Caco-2 (cell line): Measurements from ENCODE around the gene ASB3. TPM values are rescaled to one million over a fixed set of nuclear protein-coding genes. Genes with fewer than 3 reads are reported as not detected.
A peak's percentile ranks its signal among the peaks of the same experiment; 100 is the strongest.

Experiments
- BruUV-seq: library from RNA; stranded (reverse); fragments of 400-500 nt; replicated peaks from 2 replicates; lab custom pipeline; 2021; lab: Mats Ljungman, UMichigan
- CTCF ChIA-PET: fragments of 300-600 bp; sonication (Branson Sonifier 250); formaldehyde crosslinking; loops from one replicate; lab custom pipeline; 2022; ENCODE audit warnings: antibody characterized with exemption; lab: Charles Lee
- POLR2A ChIA-PET: fragments of 300-600 bp; sonication (Branson Sonifier 250); formaldehyde crosslinking; loops from one replicate; lab custom pipeline; 2022; ENCODE audit warnings: antibody characterized with exemption; lab: Charles Lee
- DNase-seq, 2 experiments: peaks; one replicate each; pipeline versions ENCODE4 v3.0.0 to v3.0.0-alpha.2; 2020 to 2022
- H3K27me3 ChIP-seq: replicated peaks from 2 replicates; pipeline ENCODE4 v1.6.0; 2011; ENCODE audit warnings: low read length; ENCODE audit not compliant: control insufficient read depth, insufficient read depth
- H3K36me3 ChIP-seq: 2 replicates; pipeline ENCODE4 v1.5.1; 2011; ENCODE audit warnings: low read length; ENCODE audit not compliant: control insufficient read depth, insufficient read depth
- H3K4me1 ChIP-seq: fragments of 250-450 bp; sonication (Bioruptor Pico); 2 replicates; pipeline ENCODE4 v1.5.1; 2020; ENCODE audit warnings: mild to moderate bottlenecking
- H3K4me3 ChIP-seq: 2 replicates; pipeline ENCODE4 v1.5.1; 2011; ENCODE audit warnings: low read depth, mild to moderate bottlenecking, control low read depth, low read length
- H3K9me3 ChIP-seq: fragments of 250-450 bp; sonication (Bioruptor Pico); 2 replicates; pipeline ENCODE4 v1.5.1; 2020; ENCODE audit warnings: mild to moderate bottlenecking, moderate library complexity
- H3K27ac Mint-ChIP-seq: one replicate; pipeline ENCODE4 v1.8.0; 2022; ENCODE audit warnings: mixed read lengths; ENCODE audit not compliant: unreplicated experiment
- H3K27me3 Mint-ChIP-seq: one replicate; pipeline ENCODE4 v1.8.0; 2022; ENCODE audit warnings: mixed read lengths; ENCODE audit not compliant: insufficient read depth, unreplicated experiment
- H3K36me3 Mint-ChIP-seq: one replicate; pipeline ENCODE4 v1.8.0; 2022; ENCODE audit warnings: mild to moderate bottlenecking, mixed read lengths; ENCODE audit not compliant: insufficient read depth, unreplicated experiment
- H3K4me1 Mint-ChIP-seq: one replicate; pipeline ENCODE4 v1.8.0; 2022; ENCODE audit warnings: low read depth, mixed read lengths; ENCODE audit not compliant: unreplicated experiment
- H3K4me3 Mint-ChIP-seq: one replicate; pipeline ENCODE4 v1.8.0; 2022; ENCODE audit warnings: mild to moderate bottlenecking, moderate library complexity, mixed read lengths; ENCODE audit not compliant: unreplicated experiment
- H3K9me3 Mint-ChIP-seq: one replicate; pipeline ENCODE4 v1.8.0; 2022; ENCODE audit warnings: mixed read lengths; ENCODE audit not compliant: unreplicated experiment
- CTCF ChIP-seq, 2 experiments: fragments of 200-600 bp in 1 of 2; IDR thresholded peaks; 1 replicate in 1 of 2; 2 replicates in 1 of 2; pipeline versions ENCODE4 v1.5.1 to v1.8.0; 2011 to 2022; ENCODE audit warnings: antibody characterized with exemption in 1 of 2, control low read depth in 1 of 2, inconsistent platforms in 1 of 2, low read depth in 1 of 2, low read length in 1 of 2, mild to moderate bottlenecking in 1 of 2, moderate library complexity in 1 of 2; ENCODE audit not compliant: insufficient read depth in 1 of 2, severe bottlenecking in 1 of 2, unreplicated experiment in 1 of 2
- intact Hi-C: fragments of 100-400 bp; cut with micrococcal nuclease; formaldehyde crosslinking; loops from one replicate; pipeline ENCODE4 v1.10.0; 2022; ENCODE audit not compliant: unreplicated experiment
- total RNA-seq: library from RNA; stranded (reverse); gene quantifications from 2 replicates; pipeline ENCODE4 v1.2.3, GENCODE V29; 2022

ASB3 gene
- total RNA-seq, 1 experiment from 2014 or later, result 12.9 TPM

- no peak for TF ChIP-seq CTCF (IDR thresholded peaks at IDR 0.05; ENCODE audit: insufficient read depth in 1 of 2, low read depth in 1 of 2, low read length in 1 of 2, severe bottlenecking in 1 of 2, unreplicated experiment in 1 of 2)
- no peaks in the 10 kb centered on the region for H3K27me3 Mint-ChIP-seq
- Histone ChIP-seq H3K4me3 (no peak overlapping the region), H3K27me3 (no peaks in the 10 kb centered on the region), H3K9me3 (no peaks in the 10 kb centered on the region), H3K36me3 (no peaks in the 10 kb centered on the region), H3K4me1 (no peaks in the 10 kb centered on the region)
- no peaks in the 10 kb centered on the region for H3K4me1 Mint-ChIP-seq
- no peak for DNase-seq
- no TSS peak for BruUV-seq
- H3K9me3 Mint-ChIP-seq, result no peaks in the 10 kb centered on the region
- intact Hi-C loops, result no loop called here
- ChIA-PET CTCF (no interaction called here), POLR2A (no interaction called here)
- no peak overlapping the region for H3K27ac Mint-ChIP-seq
- no peak overlapping the region for H3K4me3 Mint-ChIP-seq
- H3K36me3 Mint-ChIP-seq, result peaks cover 8% of the 10 kb centered on the region
Observed at GRCh38 chr2:53793261-53793660, 6.5 kb upstream of the ASB3 start.

- peak in 1 of 2 experiments; percentile 6 for DNase-seq
- intact Hi-C loops, result loop anchor here (2.0 kb wide), 1 partner anchor 35 kb away; no protein-coding TSS in a partner anchor
- no peaks in the 10 kb centered on the region for H3K9me3 Mint-ChIP-seq
Observed at GRCh38 chr2:53787614-53788289, 999 bp upstream of the ASB3 start.

GRCh38 chr2:53786352-53786704 lies 425 bp downstream of the ASB3 start:
- Histone ChIP-seq H3K36me3 (no peaks in the 10 kb centered on the region; the same call in 1 of the 2 replicates), H3K27me3 (no peaks in the 10 kb centered on the region), H3K4me1 (no peaks in the 10 kb centered on the region), H3K4me3 (peak overlapping the region; percentile 84), H3K9me3 (no peaks in the 10 kb centered on the region)
- CTCF ChIA-PET, result interaction anchor here (1.6 kb wide), 1 partner anchor 18 kb away, joined by 4 read pairs; the partner anchor contains the start of gene CHAC2
- intact Hi-C loops, result loop anchor here (1.0 to 2.0 kb wide), 2 partner anchors 19 to 36 kb away; partner anchors contain the start of gene CHAC2
- no peaks in the 10 kb centered on the region for H3K27me3 Mint-ChIP-seq
- peak overlapping the region; percentile 96 for H3K4me3 Mint-ChIP-seq
- H3K36me3 Mint-ChIP-seq, result no peaks in the 10 kb centered on the region
- no peak for TF ChIP-seq CTCF (IDR thresholded peaks at IDR 0.05; ENCODE audit: insufficient read depth in 1 of 2, low read depth in 1 of 2, low read length in 1 of 2, severe bottlenecking in 1 of 2, unreplicated experiment in 1 of 2)
- no peak for DNase-seq
- POLR2A ChIA-PET, result no interaction called here
- peak overlapping the region; percentile 80 for H3K27ac Mint-ChIP-seq
- TSS peak; percentile 39 for BruUV-seq
- no peaks in the 10 kb centered on the region for H3K9me3 Mint-ChIP-seq
- H3K4me1 Mint-ChIP-seq, result peaks cover 7% of the 10 kb centered on the region

More at GRCh38 chr2:53787614-53788289, 999 bp upstream of the ASB3 start:
- BruUV-seq, result TSS peak; percentile 59
- H3K4me1 Mint-ChIP-seq, result peaks cover 7% of the 10 kb centered on the region
- H3K4me3 ChIP-seq, result peak overlapping the region; percentile 84
- no peaks in the 10 kb centered on the region for H3K4me1 ChIP-seq
- H3K36me3 Mint-ChIP-seq, result no peaks in the 10 kb centered on the region
- peak overlapping the region; percentile 80 for H3K27ac Mint-ChIP-seq
- no peaks in the 10 kb centered on the region for H3K27me3 Mint-ChIP-seq
- H3K9me3 ChIP-seq, result no peaks in the 10 kb centered on the region
- ChIA-PET POLR2A (no interaction called here), CTCF (interaction anchor here (1.3 kb wide), 1 partner anchor 20 kb away, joined by 3 read pairs; the partner anchor contains the start of gene CHAC2)
- no peak for TF ChIP-seq CTCF (IDR thresholded peaks at IDR 0.05; ENCODE audit: insufficient read depth in 1 of 2, low read depth in 1 of 2, low read length in 1 of 2, severe bottlenecking in 1 of 2, unreplicated experiment in 1 of 2)
- peak overlapping the region; percentile 96 for H3K4me3 Mint-ChIP-seq
- no peaks in the 10 kb centered on the region for H3K27me3 ChIP-seq
- no peaks in the 10 kb centered on the region for H3K36me3 ChIP-seq
